K562 (cell line): Measurements from ENCODE around the gene PPCDC. TPM values are rescaled to one million over a fixed set of nuclear protein-coding genes. Genes with fewer than 3 reads are reported as not detected.

ENCODE experiments used
- ATAC-seq: fragments of 200-7000 bp; cut with Tn5 transposase; 3 replicates; pipeline ENCODE4 v1.9.1; 2020; ENCODE audit warnings: moderate library complexity
- BruUV-seq: library from RNA; stranded (reverse); fragments of 400-500 nt; replicated peaks from 2 replicates; lab custom pipeline; 2021; lab: Mats Ljungman, UMichigan
- CTCF ChIA-PET: fragments of 300-600 bp; formaldehyde crosslinking; extraction: SDS; loops from one replicate; lab custom pipeline; 2021; ENCODE audit warnings: low intra/inter-chr PET ratio; lab: Yijun Ruan, JAX
- POLR2A ChIA-PET: fragments of 300-600, 350-650 bp; sonication (Branson Sonifier 250); formaldehyde crosslinking; extraction: SDS; loops from one replicate; lab custom pipeline; 2021; ENCODE audit warnings: antibody characterized with exemption, inconsistent platforms; lab: Yijun Ruan, JAX
- DNase-seq, 4 experiments: peaks; one replicate each; pipeline versions ENCODE4 v3.0.0 to v3.0.0-alpha.2; 2011 to 2018; ENCODE audit warnings: low spot score in 3 of 4, mixed read lengths in 3 of 4; ENCODE audit errors: extremely low read depth in 1 of 4
- FAIRE-seq: peaks from 2 replicates; lab custom pipeline; 2011; peaks lifted over from hg19 to GRCh38; lab: Jason Lieb, UNC
- H2AFZ ChIP-seq: 2 replicates; pipeline ENCODE4 v1.6.0; 2011; ENCODE audit warnings: low read depth, low read length, control low read depth, inconsistent platforms
- H3K27ac ChIP-seq: fragments of 200-600 bp; 3 replicates; pipeline ENCODE4 v1.8.0; 2011; ENCODE audit warnings: low read depth, mild to moderate bottlenecking, control low read depth, inconsistent platforms, low read length, moderate library complexity, mixed read lengths; ENCODE audit errors: extremely low read depth
- H3K27me3 ChIP-seq, 2 experiments: fragments of 300-600 bp in 1 of 2; 2 replicates in 1 of 2; 3 replicates in 1 of 2; pipeline versions ENCODE4 v1.6.0 to v1.8.0; 2011; ENCODE audit warnings: inconsistent platforms in 2 of 2, low read length in 2 of 2, mild to moderate bottlenecking in 1 of 2, mixed read lengths in 1 of 2, moderate library complexity in 1 of 2; ENCODE audit not compliant: control insufficient read depth in 2 of 2, insufficient read depth in 2 of 2
- H3K36me3 ChIP-seq: fragments of 300-600 bp; 3 replicates; pipeline ENCODE4 v1.8.0; 2011; ENCODE audit warnings: mild to moderate bottlenecking, low read length, inconsistent platforms; ENCODE audit not compliant: control insufficient read depth, insufficient read depth
- H3K4me1 ChIP-seq, 2 experiments: fragments of 200-600 bp in 1 of 2; replicated peaks in 1 of 2; 2 replicates in 1 of 2; 3 replicates in 1 of 2; pipeline versions ENCODE4 v1.5.1 to v1.8.0; 2011; ENCODE audit warnings: inconsistent platforms in 2 of 2, low read length in 2 of 2, mild to moderate bottlenecking in 1 of 2, mixed read lengths in 1 of 2, moderate library complexity in 1 of 2; ENCODE audit not compliant: control insufficient read depth in 2 of 2, insufficient read depth in 2 of 2
- H3K4me2 ChIP-seq: 2 replicates; pipeline ENCODE4 v1.6.1; 2011; ENCODE audit warnings: low read length, control low read depth, inconsistent platforms, mixed read lengths; ENCODE audit not compliant: insufficient read depth
- H3K4me3 ChIP-seq: fragments of 200-600 bp; sonication (generic), shearing (Covaris generic); 2 replicates; pipeline ENCODE4 v1.5.1; 2016; ENCODE audit warnings: control low read depth, inconsistent platforms
- H3K79me2 ChIP-seq: fragments of 200-600 bp; 3 replicates; pipeline ENCODE4 v1.8.0; 2011; ENCODE audit warnings: low read length, inconsistent platforms; ENCODE audit not compliant: control insufficient read depth, insufficient read depth
- H3K9ac ChIP-seq, 2 experiments: 2 replicates each; pipeline versions ENCODE4 v1.6.0 to v1.6.1; 2011; ENCODE audit warnings: low read depth in 2 of 2, low read length in 2 of 2, control low read depth in 1 of 2, inconsistent platforms in 1 of 2, mild to moderate bottlenecking in 1 of 2, mixed read lengths in 1 of 2; ENCODE audit not compliant: insufficient read depth in 1 of 2
- H3K9me1 ChIP-seq: one replicate; pipeline ENCODE4 v1.6.0; 2011; ENCODE audit warnings: inconsistent platforms, mild to moderate bottlenecking, low read length, moderate library complexity; ENCODE audit not compliant: control insufficient read depth, insufficient read depth
- H3K9me3 ChIP-seq: replicated peaks from 2 replicates; pipeline ENCODE4 v1.5.1; 2011; ENCODE audit warnings: low read depth, low read length, inconsistent platforms; ENCODE audit not compliant: control insufficient read depth, insufficient read depth
- H4K20me1 ChIP-seq: replicated peaks from 2 replicates; pipeline ENCODE4 v1.6.1; 2011; ENCODE audit warnings: low read length, inconsistent platforms, mixed read lengths; ENCODE audit not compliant: control insufficient read depth, insufficient read depth
- BCLAF1 ChIP-seq, 2 experiments: fragments of 450-650 bp in 1 of 2; IDR thresholded peaks; 2 replicates each; pipeline ENCODE4 v1.6.1; 2011 to 2017; ENCODE audit warnings: low read depth in 2 of 2, antibody characterized with exemption in 1 of 2, borderline replicate concordance in 1 of 2, low read length in 1 of 2, mild to moderate bottlenecking in 1 of 2, mixed read lengths in 1 of 2; ENCODE audit not compliant: control insufficient read depth in 1 of 2
- CBFA2T3 ChIP-seq: fragments of 450-650 bp; IDR thresholded peaks from 2 replicates; pipeline ENCODE4 v1.6.1; 2017
- FOXA3 ChIP-seq, 2 experiments: fragments of 450-650 bp in 1 of 2; sonication (generic) in 1 of 2; formaldehyde crosslinking; IDR thresholded peaks in 1 of 2; conservative IDR thresholded peaks in 1 of 2; 2 replicates each; pipeline versions ENCODE4 v1.4.0 to v1.8.0; 2020 to 2022; ENCODE audit warnings: mild to moderate bottlenecking in 2 of 2, missing genetic modification reagents in 1 of 2
- FOXJ2 ChIP-seq: fragments of 200-800 bp; sonication (Bioruptor generic); IDR thresholded peaks from 2 replicates; pipeline ENCODE4 v1.6.1; 2016; ENCODE audit warnings: missing genetic modification characterization, missing compliant biosample characterization
- POLR2AphosphoS2 ChIP-seq: IDR thresholded peaks from 2 replicates; pipeline ENCODE4 v1.6.1; 2012; ENCODE audit warnings: low read length, improper control_type of control experiment
- POU5F1 ChIP-seq: fragments of 150-350 bp; IDR thresholded peaks from 2 replicates; pipeline ENCODE4 v1.6.1; 2014; ENCODE audit warnings: borderline replicate concordance, low read length, low read depth, mild to moderate bottlenecking; ENCODE audit not compliant: partially characterized antibody
- RFX5 ChIP-seq: IDR thresholded peaks from 2 replicates; pipeline ENCODE4 v1.6.1; 2011; ENCODE audit warnings: low read depth, mild to moderate bottlenecking, improper control_type of control experiment, low read length
- SFPQ ChIP-seq: fragments of 200-400 bp; formaldehyde crosslinking; IDR thresholded peaks from 2 replicates; pipeline ENCODE4 v1.6.1; 2017; ENCODE audit warnings: mild to moderate bottlenecking, low read depth, low read length, moderate library complexity
- ZNF217 ChIP-seq: sonication (generic); formaldehyde crosslinking; IDR thresholded peaks from 2 replicates; pipeline ENCODE4 v1.8.0; 2022; ENCODE audit warnings: mild to moderate bottlenecking, missing genetic modification reagents
- WGBS: fragments of 100-300 bp; shearing (Covaris generic); methylation state at CpG from one replicate; pipeline ENCODE4 v1.1.6; 2016; ENCODE audit warnings: low coverage, mixed read lengths; ENCODE audit not compliant: insufficient coverage; ENCODE audit errors: missing lambda C conversion rate; 5-methylcytosine and 5-hydroxymethylcytosine counted together
- in situ Hi-C: fragments of 300-500 bp; cut with MboI; formaldehyde crosslinking; loops from 4 replicates; pipeline ENCODE4 v1.15.0; 2018; ENCODE audit warnings: inconsistent platforms, mixed read lengths
- intact Hi-C: fragments of 100-400 bp; cut with micrococcal nuclease; formaldehyde crosslinking; loops from 2 replicates; pipeline ENCODE4 v1.14.2; 2022
- polyA plus RNA-seq, 8 experiments: library from polyadenylated mRNA; depleted of rRNA in 4 of 8; stranded (reverse) in 5 of 8; unstranded in 3 of 8; fragments of >200 nt; fragmentation: Nextera tagmentation in 2 of 8; fragmentation: Illumina TruSeq in 1 of 8; extraction: Ambion mirVana in 2 of 8; extraction: Trizol in 1 of 8; gene quantifications; 2 replicates each; pipeline versions ENCODE4 v1.2.1 to v1.2.3, GENCODE V29; 2011 to 2014; ENCODE audit warnings: inconsistent platforms in 1 of 8, missing spikeins in 1 of 8
- total RNA-seq, 7 experiments: library from RNA; depleted of rRNA in 6 of 7; stranded (reverse); fragments of >200 nt in 6 of 7; fragmentation: Illumina TruSeq in 2 of 7; extraction: Trizol in 2 of 7; gene quantifications; 2 replicates each; pipeline versions ENCODE4 v1.2.1 to v1.2.3, GENCODE V29; 2011 to 2021; ENCODE audit warnings: low replicate concordance in 1 of 7

PPCDC gene
- total and polyA plus RNA-seq, 9 of the 15 experiments (the other 6 are each of a cell fraction or from before 2014, with no cell fraction given) = 10.9 to 53.6 (median 16.7) TPM

- intact Hi-C loops = no loop called here
- ChIA-PET POLR2A (interaction anchor here (0.6 to 1.6 kb wide), 5 partner anchors 12 to 186 kb away, joined by 3 to 7 read pairs (median 4); partner anchors contain the start of gene C15orf39), CTCF (interaction anchor here (0.6 kb wide), 1 partner anchor 178 kb away, joined by 4 read pairs; no protein-coding TSS in a partner anchor)
- Histone ChIP-seq H2AFZ (no peak overlapping the region), H3K27ac (no peak overlapping the region), H3K4me3 (no peak overlapping the region), H3K4me2 (no peak overlapping the region), H4K20me1 (no peaks in the 10 kb centered on the region), H3K9me3 (no peaks in the 10 kb centered on the region), H3K4me1 (peaks cover 25 to 33% of the 10 kb centered on the region in 2 experiments; a peak in 4 of 5 replicates), H3K36me3 (peaks cover 15% of the 10 kb centered on the region), H3K9me1 (no peaks in the 10 kb centered on the region), H3K9ac (peak overlapping the region; percentile 21 to 31; a peak in 2 of 4 replicates), H3K79me2 (peaks cover 19% of the 10 kb centered on the region), H3K27me3 (no peaks in the 10 kb centered on the region)
- in situ Hi-C loops = loop anchor here (5.0 to 10.0 kb wide), 3 partner anchors 177 to 649 kb away; partner anchors contain the start of gene C15orf39
- FAIRE-seq (no peak), ATAC-seq (no peak), DNase-seq (no peak)
- 90% methylated on average over 5 of the region's 5 CpGs for WGBS
- TF ChIP-seq POLR2AphosphoS2 (no peak), FOXA3 (CRISPR knock-in tag; conservative IDR thresholded peaks at IDR 0.05 in 1 of 2, IDR thresholded peaks at IDR 0.05 in 1 of 2) (no peak), POU5F1 (no peak), ZNF217 (CRISPR knock-in tag) (no peak), SFPQ (no peak), CBFA2T3 (peak; percentile 59), BCLAF1 (IDR thresholded peaks at IDR 0.05; ENCODE audit: borderline replicate concordance in 1 of 2, control insufficient read depth in 1 of 2, low read depth in 2 of 2, low read length in 1 of 2) (no peak), RFX5 (no peak), FOXJ2 (no peak)
- BruUV-seq = no TSS peak
These were observed 2.3 kb downstream of the PPCDC start for GRCh38 chr15:75025548-75026260.
